ENCODE data around the gene CFAP97. TPM values are rescaled to one million over a fixed set of nuclear protein-coding genes. Genes with fewer than 3 reads are reported as not detected.

The CFAP97 gene
- total RNA-seq, 6 experiments from 2014 or later = 11.7 to 25.6 (median 20.5) TPM

GRCh38 chr4:185145572-185145971 is 58.2 kb downstream of the CFAP97 start:
- H3K27ac ChIP-seq = no peak overlapping the region
- TF ChIP-seq POLR2A (IDR thresholded peaks at IDR 0.05) = no peak
- TF ChIP-seq, protein P1, sequence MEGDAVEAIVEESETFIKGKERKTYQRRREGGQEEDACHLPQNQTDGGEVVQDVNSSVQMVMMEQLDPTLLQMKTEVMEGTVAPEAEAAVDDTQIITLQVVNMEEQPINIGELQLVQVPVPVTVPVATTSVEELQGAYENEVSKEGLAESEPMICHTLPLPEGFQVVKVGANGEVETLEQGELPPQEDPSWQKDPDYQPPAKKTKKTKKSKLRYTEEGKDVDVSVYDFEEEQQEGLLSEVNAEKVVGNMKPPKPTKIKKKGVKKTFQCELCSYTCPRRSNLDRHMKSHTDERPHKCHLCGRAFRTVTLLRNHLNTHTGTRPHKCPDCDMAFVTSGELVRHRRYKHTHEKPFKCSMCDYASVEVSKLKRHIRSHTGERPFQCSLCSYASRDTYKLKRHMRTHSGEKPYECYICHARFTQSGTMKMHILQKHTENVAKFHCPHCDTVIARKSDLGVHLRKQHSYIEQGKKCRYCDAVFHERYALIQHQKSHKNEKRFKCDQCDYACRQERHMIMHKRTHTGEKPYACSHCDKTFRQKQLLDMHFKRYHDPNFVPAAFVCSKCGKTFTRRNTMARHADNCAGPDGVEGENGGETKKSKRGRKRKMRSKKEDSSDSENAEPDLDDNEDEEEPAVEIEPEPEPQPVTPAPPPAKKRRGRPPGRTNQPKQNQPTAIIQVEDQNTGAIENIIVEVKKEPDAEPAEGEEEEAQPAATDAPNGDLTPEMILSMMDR (IDR thresholded peaks at IDR 0.05) = no peak
- no peaks in the 10 kb centered on the region for H3K27me3 ChIP-seq
- H3K4me3 ChIP-seq = no peak overlapping the region
- peaks cover 0 to 19% (median 3%) of the 10 kb centered on the region in 4 donors for H3K4me1 ChIP-seq
- H3K36me3 ChIP-seq = peaks cover 0 to 18% (median 0%) of the 10 kb centered on the region in 4 donors
- H3K9me3 ChIP-seq = no peaks in the 10 kb centered on the region
- intact Hi-C loops (cut with DNase I) = no loop called here
- peak in 1 of 3 donors; percentile 54 for DNase-seq
- no peak for ATAC-seq
- WGBS (ENCODE audit: insufficient coverage, low coverage, low lambda C conversion rate, missing lambda C conversion rate) = 77% methylated on average over 9 of the region's 13 CpGs

- Histone ChIP-seq H3K4me1 (peaks cover 0 to 19% (median 3%) of the 10 kb centered on the region in 4 donors), H3K36me3 (peaks cover 0 to 18% (median 0%) of the 10 kb centered on the region in 4 donors), H3K27me3 (no peaks in the 10 kb centered on the region), H3K4me3 (no peak overlapping the region), H3K9me3 (no peaks in the 10 kb centered on the region), H3K27ac (no peak overlapping the region)
- ATAC-seq = no peak
- intact Hi-C loops (cut with DNase I) = no loop called here
- DNase-seq = no peak
- TF ChIP-seq, protein P1 (IDR thresholded peaks at IDR 0.05) = no peak
- TF ChIP-seq POLR2A (IDR thresholded peaks at IDR 0.05) = no peak
- 92% methylated on average over 12 of the region's 16 CpGs for WGBS (ENCODE audit: insufficient coverage, low coverage, low lambda C conversion rate, missing lambda C conversion rate)
Measured at GRCh38 chr4:185144601-185145240, 59.1 kb downstream of the CFAP97 start.

- 2% methylated on average over 8 of the region's 30 CpGs for WGBS (ENCODE audit: insufficient coverage, low coverage, low lambda C conversion rate, missing lambda C conversion rate)
- peak; percentile 53 to 62 (median 57) for DNase-seq
- intact Hi-C loops (cut with DNase I) = no loop called here
Measured at GRCh38 chr4:185143601-185143969, 60.2 kb downstream of the CFAP97 start.

DNA sequence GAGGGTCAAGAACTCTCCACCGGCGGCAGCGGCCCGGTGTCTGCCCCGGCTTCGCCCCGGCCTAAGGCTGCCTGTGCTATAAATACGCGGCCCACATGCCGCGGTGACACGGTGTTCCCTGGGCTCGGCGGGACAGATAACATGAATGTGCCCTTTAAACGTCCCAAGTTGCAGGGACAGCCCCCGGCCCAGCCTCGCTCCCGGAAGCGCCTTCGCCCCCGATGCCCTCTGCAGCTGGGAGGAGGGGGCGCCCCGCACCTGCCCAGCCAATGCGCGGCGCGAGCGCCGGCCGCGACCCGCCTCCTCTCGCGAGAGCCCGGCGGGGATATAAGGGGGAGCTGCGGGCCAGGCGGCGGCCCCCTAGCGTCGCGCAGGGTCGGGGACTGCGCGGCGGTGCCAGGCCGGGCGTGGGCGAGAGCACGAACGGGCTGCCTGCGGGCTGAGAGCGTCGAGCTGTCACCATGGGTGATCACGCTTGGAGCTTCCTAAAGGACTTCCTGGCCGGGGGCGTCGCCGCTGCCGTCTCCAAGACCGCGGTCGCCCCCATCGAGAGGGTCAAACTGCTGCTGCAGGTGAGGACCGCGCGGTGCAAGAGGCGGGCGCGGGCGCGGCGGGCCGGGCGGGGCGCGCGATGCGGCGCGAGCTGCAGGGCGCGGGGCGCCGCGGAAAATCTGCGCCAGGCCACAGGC is 60.7 kb downstream of the CFAP97 start, which contains the start of gene SLC25A4:
Gene SLC25A4 (plus strand): TSS at position 355 of the 689 bp plus-strand sequence. CDS start 107 bp downstream, at position 462.
- DNase-seq (peak; percentile 89 to 92 (median 91)), ATAC-seq (peak; percentile 89 to 94 (median 94))
- Histone ChIP-seq H3K27ac (peak within 1 kb of the TSS; percentile 56 to 88 (median 76)), H3K36me3 (peaks cover 0 to 15% (median 0%) of the 10 kb centered on the region in 4 donors), H3K27me3 (no peaks in the 10 kb centered on the region), H3K9me3 (no peaks in the 10 kb centered on the region), H3K4me3 (peak within 1 kb of the TSS; percentile 57 to 79 (median 60)), H3K4me1 (peaks cover 0 to 19% (median 3%) of the 10 kb centered on the region in 4 donors)
- intact Hi-C loops (cut with DNase I) = no loop called here
- TF ChIP-seq, protein P1 (IDR thresholded peaks at IDR 0.05) = peak; percentile 42 to 52 (median 44)
- peak; percentile 99 for TF ChIP-seq POLR2A (IDR thresholded peaks at IDR 0.05)
- no CpG with 5 or more reads among the region's 87 CpGs for WGBS (ENCODE audit: insufficient coverage, low coverage, low lambda C conversion rate, missing lambda C conversion rate)

More at GRCh38 chr4:185143601-185143969, 60.2 kb downstream of the CFAP97 start:
- Histone ChIP-seq H3K27me3 (no peaks in the 10 kb centered on the region), H3K27ac (peak overlapping the region in 1 of 3 donors; percentile 88), H3K36me3 (peaks cover 0 to 15% (median 0%) of the 10 kb centered on the region in 4 donors), H3K9me3 (no peaks in the 10 kb centered on the region), H3K4me1 (peaks cover 0 to 19% (median 3%) of the 10 kb centered on the region in 4 donors), H3K4me3 (peak overlapping the region; percentile 57 to 79 (median 60))
- peak in 2 of 4 donors; percentile 4 to 6 for ATAC-seq
- no peak for TF ChIP-seq POLR2A (IDR thresholded peaks at IDR 0.05)
- TF ChIP-seq, protein P1 (IDR thresholded peaks at IDR 0.05) = no peak
